ENCODE data around the gene TEX14. TPM values are rescaled to one million over a fixed set of nuclear protein-coding genes. Genes with fewer than 3 reads are reported as not detected.
"Not testable (repeated sequence)": the region's sequence is repeated elsewhere in the genome, so short reads cannot be mapped to it uniquely, and the experiment has no call there.

Gene TEX14
- total RNA-seq, 1 donor from 2014 or later, result not detected

GRCh38 chr17:58664302-58664701 is 27.5 kb downstream of the TEX14 start:
- Histone ChIP-seq H3K27me3 (ENCODE audit: control insufficient read depth, insufficient read depth, low read length) (no peaks in the 10 kb centered on the region), H3K36me3 (ENCODE audit: control insufficient read depth, insufficient read depth, low read length) (no peaks in the 10 kb centered on the region), H3K4me3 (ENCODE audit: low read depth, low read length) (no peak overlapping the region)
- DNase-seq (ENCODE audit: low read depth), result no peak
- no peak for TF ChIP-seq CTCF (IDR thresholded peaks at IDR 0.05; ENCODE audit: insufficient read depth, low read length, severe bottlenecking)
- no peak for FAIRE-seq

- Histone ChIP-seq H3K4me3 (ENCODE audit: low read depth, low read length) (no peak overlapping the region), H3K36me3 (ENCODE audit: control insufficient read depth, insufficient read depth, low read length) (no peaks in the 10 kb centered on the region), H3K27me3 (ENCODE audit: control insufficient read depth, insufficient read depth, low read length) (no peaks in the 10 kb centered on the region)
- DNase-seq (ENCODE audit: low read depth) (no peak), FAIRE-seq (no peak)
- no peak for TF ChIP-seq CTCF (IDR thresholded peaks at IDR 0.05; ENCODE audit: insufficient read depth, low read length, severe bottlenecking)
Observed at GRCh38 chr17:58661499-58661898, 30.3 kb downstream of the TEX14 start.

- Histone ChIP-seq H3K4me3 (ENCODE audit: low read depth, low read length) (no peak overlapping the region), H3K36me3 (ENCODE audit: control insufficient read depth, insufficient read depth, low read length) (no peaks in the 10 kb centered on the region), H3K27me3 (ENCODE audit: control insufficient read depth, insufficient read depth, low read length) (no peaks in the 10 kb centered on the region)
- DNase-seq (ENCODE audit: low read depth) (no peak), FAIRE-seq (no peak)
- no peak for TF ChIP-seq CTCF (IDR thresholded peaks at IDR 0.05; ENCODE audit: insufficient read depth, low read length, severe bottlenecking)
Observed at GRCh38 chr17:58660621-58661020, 31.2 kb downstream of the TEX14 start.

GRCh38 chr17:58659714-58660084 is 32.1 kb downstream of the TEX14 start:
- peak overlapping the region; percentile 28 for H3K4me3 ChIP-seq (ENCODE audit: low read depth, low read length)
- FAIRE-seq; H3K27me3 ChIP-seq (ENCODE audit: control insufficient read depth, insufficient read depth, low read length); DNase-seq (ENCODE audit: low read depth); H3K36me3 ChIP-seq (ENCODE audit: control insufficient read depth, insufficient read depth, low read length): not testable (repeated sequence)

- DNase-seq (ENCODE audit: low read depth), result peak; percentile 93
- no peak for FAIRE-seq
- Histone ChIP-seq H3K36me3 (ENCODE audit: control insufficient read depth, insufficient read depth, low read length) (no peaks in the 10 kb centered on the region), H3K4me3 (ENCODE audit: low read depth, low read length) (peak overlapping the region; percentile 28), H3K27me3 (ENCODE audit: control insufficient read depth, insufficient read depth, low read length) (no peaks in the 10 kb centered on the region)
- TF ChIP-seq CTCF (IDR thresholded peaks at IDR 0.05; ENCODE audit: insufficient read depth, low read length, severe bottlenecking), result no peak
Observed at GRCh38 chr17:58658804-58659713, 32.8 kb downstream of the TEX14 start.

GRCh38 chr17:58657962-58658803 is 33.7 kb downstream of the TEX14 start:
- DNase-seq (ENCODE audit: low read depth), result peak; percentile 58
- not testable (repeated sequence) for H3K36me3 ChIP-seq (ENCODE audit: control insufficient read depth, insufficient read depth, low read length); H3K4me3 ChIP-seq (ENCODE audit: low read depth, low read length); FAIRE-seq; H3K27me3 ChIP-seq (ENCODE audit: control insufficient read depth, insufficient read depth, low read length)
